Fibroblast of skin of abdomen (primary cell): ENCODE results near the gene ITPK1.
A peak's percentile ranks its signal among the peaks of the same experiment; 100 is the strongest.

Source experiments
- DNase-seq: peaks from one replicate; pipeline ENCODE4 v3.0.0-alpha.2; 2013

ITPK1 gene

GRCh38 chr14:93103392-93104080 lies 12.2 kb downstream of the ITPK1 start:
- DNase-seq: no peak

GRCh38 chr14:93102141-93102540 lies 13.6 kb downstream of the ITPK1 start:
- DNase-seq: no peak

DNA sequence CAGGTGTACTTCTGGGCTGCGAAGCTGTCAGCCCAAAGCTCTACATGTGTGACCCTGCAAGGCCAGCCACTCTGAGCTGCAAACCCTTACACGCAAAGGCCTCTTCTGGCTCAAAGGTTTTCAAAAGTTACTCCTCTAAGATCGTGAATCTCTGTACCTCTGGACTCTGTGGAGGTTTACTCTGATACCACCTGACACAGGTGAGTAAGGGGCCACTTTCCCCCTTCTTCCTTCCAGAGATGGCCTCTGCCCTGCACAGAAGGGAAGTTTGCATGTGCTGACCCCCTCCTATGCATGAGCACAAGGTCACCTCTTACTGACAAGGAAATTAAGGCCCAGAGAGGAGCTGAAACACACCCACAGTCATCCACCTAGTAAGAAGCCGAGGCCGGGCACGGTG lies 14.5 kb downstream of the ITPK1 start:
- DNase-seq: no peak

- DNase-seq: peak; percentile 30
Measured at GRCh38 chr14:93100570-93100969, 15.2 kb downstream of the ITPK1 start.

GRCh38 chr14:93100100-93100499 lies 15.6 kb downstream of the ITPK1 start:
- DNase-seq: no peak

GRCh38 chr14:93099643-93100042 lies 16.1 kb downstream of the ITPK1 start:
- DNase-seq: no peak

DNA sequence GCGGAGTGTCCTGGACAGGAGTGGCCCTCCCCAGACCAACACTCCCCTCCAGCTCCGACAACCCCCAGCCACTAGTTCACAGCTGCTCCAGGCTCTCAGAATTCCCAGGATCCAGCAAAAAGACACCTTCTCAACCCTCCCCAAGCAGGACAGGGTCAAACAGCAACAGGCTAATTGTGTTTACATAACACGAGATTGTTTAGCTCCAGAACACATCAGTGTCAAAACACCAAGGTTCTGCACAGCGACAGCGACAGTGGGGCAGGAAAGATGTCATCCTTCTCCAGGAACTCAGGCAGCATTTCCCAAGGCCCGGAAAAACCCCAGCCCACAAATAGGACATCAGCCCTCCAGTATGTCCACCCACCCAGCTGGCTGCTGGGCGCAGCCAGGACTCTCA lies 16.5 kb downstream of the ITPK1 start:
- DNase-seq: no peak

DNA sequence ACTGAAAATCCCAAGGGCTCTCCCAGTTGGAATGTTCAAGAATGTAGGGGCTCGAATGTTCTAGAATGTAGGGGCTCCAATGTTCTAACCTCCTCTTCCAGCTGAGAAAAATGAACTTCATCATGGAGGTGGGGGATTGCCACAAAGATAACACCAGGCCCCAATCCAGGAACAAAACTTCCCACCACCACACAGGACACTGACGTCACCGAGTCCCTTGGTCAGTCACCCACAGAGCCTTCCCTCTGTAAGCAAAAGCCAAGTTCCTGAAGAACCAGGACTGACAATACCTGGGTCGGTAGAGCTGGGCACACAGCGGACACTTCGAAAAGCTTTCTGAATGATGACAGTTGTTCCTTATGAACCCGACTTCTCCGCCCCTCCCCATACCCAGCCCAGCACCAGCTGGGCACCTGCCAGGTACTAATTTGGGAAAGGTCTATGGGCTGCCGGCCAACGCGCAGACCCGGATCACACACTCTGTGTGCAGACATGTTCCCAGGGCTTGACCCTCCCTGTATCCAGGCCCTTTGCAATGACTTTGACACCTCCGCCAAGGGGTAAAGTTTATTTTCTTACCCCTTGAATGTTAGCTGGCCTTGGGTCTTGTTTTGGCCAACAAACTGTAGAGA lies 18.9 kb downstream of the ITPK1 start:
- no peak for DNase-seq

GRCh38 chr14:93095742-93096510 lies 19.8 kb downstream of the ITPK1 start:
- no peak for DNase-seq

DNA sequence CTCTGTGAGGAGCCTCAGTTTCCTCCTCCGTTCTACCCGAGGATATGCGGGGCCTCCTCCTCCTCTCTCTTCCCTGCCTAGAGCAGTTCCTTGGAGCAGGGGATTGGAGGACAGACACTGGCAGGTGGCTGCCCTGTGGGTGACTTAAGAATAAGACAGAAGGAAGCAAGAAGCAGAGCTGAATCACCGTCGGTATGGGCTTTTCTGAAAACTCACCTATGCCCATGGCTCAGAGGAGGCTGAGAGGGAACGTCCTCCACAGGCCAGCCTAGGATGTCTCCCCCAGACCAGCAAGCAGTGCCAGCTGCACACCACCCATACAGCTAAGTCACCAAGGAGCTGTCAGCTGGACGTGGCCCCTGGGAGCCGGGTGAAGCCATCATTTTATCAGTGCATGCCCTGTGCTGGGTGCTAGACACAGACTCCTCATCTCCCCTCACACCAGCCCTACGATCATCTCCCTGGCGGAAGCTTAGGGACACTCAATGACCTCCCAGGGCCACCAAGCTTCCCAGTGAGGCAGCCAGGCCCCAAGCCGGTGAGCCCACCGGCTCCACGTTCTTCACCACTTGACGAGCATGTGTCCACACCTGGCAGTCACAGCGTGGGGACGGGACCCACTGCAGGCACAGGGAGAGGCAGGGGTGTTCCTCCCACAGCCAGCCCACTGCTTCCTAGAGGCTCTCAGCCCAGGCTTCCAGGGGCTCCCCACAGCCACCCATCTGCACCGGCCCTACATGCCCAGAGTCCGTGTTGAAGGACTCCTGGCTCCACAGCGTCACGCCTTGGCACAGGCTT lies 21.4 kb downstream of the ITPK1 start:
- DNase-seq: no peak

DNA sequence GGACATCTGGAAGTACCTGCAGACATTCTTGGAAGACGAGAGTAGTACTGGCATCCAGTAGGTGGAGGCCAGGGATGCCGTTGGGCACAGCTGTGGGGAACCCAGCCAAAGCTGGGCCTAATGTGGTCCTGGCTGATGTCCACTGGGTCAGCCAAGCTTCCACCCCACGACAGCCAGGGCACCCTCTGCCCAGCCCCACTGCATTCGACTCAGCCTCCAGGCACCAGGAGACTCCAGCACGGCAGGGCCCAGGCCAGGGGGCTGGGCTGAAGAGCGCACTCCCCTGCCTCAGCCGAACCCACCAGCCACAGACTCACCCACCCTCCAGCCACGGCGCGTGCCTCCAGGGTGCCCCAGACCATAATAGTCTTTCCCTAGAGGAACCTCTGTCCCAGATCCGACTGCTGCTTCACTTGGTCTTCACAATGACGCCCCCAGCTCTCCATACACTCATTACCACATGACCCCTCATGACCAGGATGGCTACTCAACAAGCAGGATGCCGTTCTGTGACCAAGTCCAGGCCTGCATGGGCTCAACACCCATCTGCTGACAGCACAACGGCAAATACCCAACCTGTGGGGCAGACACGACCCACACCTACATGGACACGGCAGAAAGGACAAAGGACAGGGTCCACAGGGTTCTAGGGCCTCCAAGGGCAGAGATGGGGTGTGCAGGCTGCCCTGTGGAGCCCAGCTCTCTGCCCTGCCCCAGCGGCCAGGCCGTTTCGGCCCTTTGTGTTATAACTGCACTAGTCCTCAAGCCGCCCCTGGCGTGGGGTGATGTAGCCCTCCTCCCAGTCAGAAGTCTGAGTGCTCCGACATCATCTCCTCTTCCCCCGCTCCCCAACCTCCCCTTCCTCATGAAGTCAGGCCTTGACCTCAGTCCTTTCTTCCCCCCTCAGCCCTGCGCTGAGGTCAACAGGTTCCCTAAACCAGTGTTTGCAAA lies 22.8 kb downstream of the ITPK1 start:
- no peak for DNase-seq

DNA sequence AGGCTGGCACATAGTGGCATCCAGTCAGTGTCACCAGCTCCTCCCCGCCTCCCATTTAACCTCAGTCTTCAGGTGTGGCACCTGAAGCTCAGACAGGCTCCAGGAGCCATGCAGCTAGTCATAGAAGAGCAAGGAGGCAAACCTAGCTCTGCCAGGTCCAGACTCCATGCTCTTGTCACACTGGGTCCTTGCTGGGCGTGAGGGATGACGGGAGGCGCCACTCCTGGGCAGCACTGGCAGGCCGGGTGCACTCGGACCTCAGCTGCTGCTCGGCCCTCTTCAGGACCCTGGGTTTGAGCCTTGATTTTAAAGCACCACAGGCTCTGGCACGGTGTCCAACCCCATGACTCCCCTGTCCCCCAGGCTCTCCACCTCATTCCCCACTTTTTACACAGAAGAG lies 24.1 kb downstream of the ITPK1 start:
- DNase-seq: no peak

DNA sequence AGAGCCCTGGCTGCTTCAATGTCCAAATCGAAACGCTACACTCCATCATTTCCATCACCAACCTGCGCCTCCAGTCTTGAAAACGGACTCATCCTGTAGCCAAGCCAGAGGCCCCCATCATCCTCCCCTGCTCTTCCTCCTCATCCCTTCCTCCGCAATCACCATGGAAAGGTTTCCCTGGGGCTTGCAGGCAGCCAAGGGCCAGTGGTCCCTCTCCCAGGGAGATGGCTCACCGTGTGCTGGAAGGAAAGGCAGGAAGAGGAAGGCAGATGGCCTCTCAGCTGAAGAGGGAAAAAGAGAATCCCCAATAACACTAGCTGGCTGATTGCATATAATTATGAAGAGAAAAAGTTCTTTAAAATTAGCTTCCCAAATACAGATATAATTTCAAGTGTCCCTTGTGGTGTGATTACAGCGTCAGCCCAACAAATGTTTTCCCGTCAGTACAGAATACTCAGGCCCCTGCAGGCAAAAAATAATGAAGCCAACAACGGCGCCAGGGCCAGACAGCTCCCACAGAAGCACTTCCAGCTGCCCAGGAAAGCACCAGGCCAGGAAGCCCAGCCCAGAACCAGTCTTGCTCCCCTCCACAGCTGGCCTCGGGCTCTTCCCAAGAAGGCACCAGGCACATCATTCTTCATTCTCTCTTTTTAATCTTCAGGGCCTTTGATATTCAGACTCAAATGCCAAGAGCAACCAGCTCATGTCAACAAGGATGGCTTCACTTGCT lies 24.7 kb downstream of the ITPK1 start:
- DNase-seq: no peak

DNA sequence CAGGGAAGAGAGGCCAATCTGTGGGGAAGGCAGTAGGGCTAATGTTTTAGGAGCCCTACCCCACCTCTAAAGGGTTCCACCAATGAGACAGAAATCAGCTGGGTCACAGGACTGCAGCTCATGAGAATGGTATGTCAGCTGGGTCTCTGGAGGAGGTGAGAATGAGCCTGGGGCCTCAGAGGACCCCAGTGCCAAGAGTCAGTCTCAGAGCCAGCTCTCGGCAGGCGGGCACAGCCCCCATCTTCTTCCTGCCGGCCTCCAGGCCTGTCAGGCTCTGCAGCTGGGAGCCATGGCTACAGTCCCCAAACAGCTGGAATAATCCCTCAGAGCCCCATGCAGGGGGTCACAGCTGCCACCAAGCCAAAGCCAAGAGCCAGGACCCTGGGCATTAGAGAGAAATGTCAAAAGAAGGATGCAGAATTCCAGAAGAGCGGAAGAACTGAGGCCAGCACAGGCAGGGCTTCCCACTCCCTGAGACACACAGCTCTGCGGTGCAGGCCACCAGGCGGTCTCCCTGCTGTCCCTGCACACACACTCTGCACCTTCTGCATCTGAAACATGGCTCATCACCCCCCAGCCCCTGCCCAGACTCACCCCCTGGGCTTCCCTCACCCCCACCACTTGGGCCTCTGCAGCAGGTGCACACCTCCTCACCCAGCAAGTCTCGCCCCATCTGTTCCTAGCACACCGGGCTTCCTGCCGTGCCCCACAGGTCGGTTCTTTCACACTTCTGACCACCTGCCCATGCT lies 26.0 kb downstream of the ITPK1 start:
- peak; percentile 17 for DNase-seq

DNA sequence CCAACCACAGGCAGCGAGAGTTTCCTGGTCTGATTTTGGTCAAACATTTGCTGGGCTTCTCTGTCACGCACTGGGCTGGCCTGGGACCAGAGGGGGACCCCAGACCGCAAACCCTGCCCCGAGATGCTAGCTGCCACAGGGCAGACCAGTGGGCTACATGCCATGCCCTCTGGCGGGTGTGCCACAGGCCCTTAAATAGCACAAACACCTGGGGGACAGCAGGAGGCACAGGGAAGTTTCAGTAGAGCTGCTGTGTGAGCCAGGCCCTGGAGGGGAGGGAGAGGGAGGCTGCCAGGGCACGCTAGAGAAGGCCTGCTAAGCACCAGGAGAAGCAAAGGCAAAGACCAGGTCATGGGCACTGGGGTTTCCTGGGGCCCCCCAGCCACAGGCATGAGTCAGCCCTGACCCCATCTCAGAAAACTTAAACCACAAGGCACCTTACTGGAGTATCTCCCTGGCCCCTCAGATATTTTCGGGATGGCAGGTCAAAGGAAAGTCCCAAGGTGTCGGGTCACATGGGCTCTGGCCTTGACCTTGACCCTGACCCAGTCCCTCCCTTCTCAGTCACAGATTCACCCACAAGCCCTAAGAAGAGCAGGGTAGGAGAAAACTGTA lies 29.2 kb downstream of the ITPK1 start:
- DNase-seq: no peak

DNA sequence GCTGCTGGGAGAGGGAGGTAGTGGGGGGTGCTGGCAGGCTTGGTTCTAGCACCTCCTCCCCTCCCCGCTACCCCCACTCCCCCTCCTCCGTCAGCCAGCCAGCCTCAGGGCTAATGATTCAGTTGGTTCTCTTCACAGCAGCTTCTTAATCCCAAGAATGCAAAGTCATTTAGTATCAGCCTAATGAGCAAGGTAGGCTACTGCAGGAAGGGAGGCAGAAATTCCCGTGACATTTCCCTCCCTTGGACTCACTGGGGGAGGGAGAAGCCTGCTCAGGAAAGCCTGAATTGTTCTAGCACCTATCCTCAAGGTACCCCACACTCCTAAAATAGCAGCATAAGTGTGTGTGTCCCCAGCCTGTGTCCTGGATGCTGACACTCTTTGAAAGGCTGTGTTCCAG lies 29.8 kb downstream of the ITPK1 start:
- no peak for DNase-seq

DNA sequence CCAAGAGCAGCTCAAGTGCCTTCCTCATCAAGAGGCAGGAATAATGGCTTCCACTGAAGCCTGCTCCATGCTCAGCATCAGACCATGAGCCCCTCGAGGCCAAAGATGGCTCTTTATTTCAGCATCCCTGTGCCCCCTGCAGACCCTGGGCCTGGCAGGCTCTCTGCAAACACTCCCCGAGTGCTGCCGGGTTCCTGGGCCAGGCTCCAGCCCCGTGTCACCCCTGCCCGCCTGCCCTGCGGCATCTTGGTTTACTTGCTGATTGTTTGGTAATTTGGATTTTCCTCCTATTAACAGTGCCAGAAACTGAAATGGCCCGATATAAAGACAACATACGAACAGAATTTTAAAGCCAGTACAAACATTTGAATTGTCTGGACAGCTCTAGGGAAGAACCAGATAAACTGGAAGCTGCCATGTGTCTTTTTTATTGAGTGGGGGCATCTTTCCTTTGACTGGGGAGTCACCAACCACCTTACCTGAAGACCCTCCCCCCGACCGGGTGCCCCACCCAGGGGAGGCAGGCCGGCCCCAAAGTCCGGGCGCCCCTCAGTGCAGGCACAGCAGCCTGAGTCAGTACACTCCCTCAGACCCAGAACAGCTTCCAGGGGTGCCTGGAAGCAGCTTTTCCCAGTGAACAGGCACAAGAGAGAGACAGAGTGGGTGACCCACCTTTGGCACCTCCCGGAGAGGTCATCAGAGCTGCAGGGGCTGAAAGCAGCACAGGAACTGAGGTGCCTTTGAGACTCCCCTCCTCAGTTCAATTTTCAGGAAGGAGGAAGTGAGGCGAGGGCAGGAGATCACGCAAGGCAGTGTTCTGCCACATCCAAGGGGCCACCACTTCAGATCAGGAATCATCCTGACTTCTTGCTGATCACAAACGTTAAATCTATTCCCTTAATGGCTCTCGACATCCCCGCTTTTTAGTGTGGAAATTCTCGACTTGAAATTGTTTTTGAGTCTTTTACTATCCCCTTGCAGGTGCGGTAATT lies 30.6 kb downstream of the ITPK1 start:
- DNase-seq: no peak

DNA sequence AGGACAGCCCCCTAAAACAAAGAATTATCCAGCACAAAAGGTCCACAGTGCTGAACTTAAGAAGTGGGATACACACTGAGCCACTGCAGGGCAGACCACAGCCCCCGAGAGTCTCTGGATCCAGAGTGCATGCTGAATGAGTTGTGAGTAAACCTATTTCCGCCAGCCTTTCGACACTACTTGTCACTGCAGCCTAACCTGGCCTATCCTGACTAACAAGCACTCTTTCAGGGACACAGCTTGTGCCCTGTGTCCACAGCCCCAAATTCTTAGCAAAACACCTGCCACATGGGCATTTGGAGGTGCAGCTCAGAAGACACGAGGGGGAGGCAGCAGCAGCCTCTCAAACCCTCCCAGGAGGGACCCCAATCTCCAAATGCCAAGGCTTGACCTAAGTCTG lies 31.3 kb downstream of the ITPK1 start:
- DNase-seq: no peak

- DNase-seq: no peak
Measured at GRCh38 chr14:93083917-93084316, 31.8 kb downstream of the ITPK1 start.
